CD4-positive, alpha-beta T cell treated with Interleukin-21 for 1 hour (primary cell): Measurements from ENCODE around the gene INPP5E.

ENCODE experiments used
- DNase-seq: peaks from one replicate; pipeline ENCODE4 v3.0.0-alpha.2; 2020

Gene INPP5E

DNA sequence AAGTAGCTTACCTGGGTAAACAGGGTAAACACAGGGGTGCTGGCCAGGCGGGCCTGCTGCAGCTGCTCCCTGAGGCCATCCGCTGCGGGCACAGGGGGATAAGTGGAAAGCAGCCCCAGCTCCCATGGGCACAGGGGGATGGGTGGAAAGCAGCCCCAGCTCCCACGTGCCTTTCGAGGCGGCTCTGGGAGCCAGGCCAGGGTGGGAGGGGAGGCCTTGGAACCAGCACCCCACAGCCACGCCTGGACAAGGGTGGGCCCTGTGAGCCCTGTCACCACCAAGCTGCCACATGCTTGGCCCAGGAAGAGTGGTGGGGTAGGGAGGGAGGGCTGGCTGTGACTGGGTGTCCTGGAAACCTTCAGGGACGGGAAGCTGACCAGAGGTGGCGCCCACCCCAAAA is 58.3 kb downstream of the INPP5E start:
- no peak for DNase-seq

GRCh38 chr9:136380381-136380780 is 59.3 kb downstream of the INPP5E start:
- DNase-seq, result no peak

GRCh38 chr9:136379891-136380290 is 59.8 kb downstream of the INPP5E start:
- no peak for DNase-seq

- no peak for DNase-seq
These were observed 60.2 kb downstream of the INPP5E start for GRCh38 chr9:136379401-136379800.

DNA sequence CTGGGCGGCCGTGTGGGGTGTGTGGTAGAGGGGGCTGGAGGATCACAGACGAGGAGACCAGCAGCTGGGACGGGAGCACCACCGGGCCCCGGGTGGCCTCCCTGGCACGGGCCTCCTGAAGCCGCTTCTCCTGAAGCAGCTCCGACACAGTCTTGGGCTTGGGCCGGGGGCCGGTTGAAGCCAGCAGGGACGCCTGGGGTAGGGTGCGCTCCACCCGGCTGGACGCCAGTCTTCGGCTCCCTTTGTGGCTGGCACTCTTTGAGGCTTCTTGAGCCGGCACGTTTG is 60.7 kb downstream of the INPP5E start:
- no peak for DNase-seq
